Measurements from ENCODE around the gene ARHGEF39.

Gene ARHGEF39

GRCh38 chr9:35658968-35659220 lies 6.1 kb downstream of the ARHGEF39 start:
- H3K4me3 ChIP-seq (replicated peaks; ENCODE audit: low read depth, low read length): peak overlapping the region; percentile 52
- no peak for TF ChIP-seq CTCF (IDR thresholded peaks at IDR 0.05; ENCODE audit: low read depth, low read length, missing control alignments)
- no peak for DNase-seq (ENCODE audit: extremely low read depth, low read depth)

DNA sequence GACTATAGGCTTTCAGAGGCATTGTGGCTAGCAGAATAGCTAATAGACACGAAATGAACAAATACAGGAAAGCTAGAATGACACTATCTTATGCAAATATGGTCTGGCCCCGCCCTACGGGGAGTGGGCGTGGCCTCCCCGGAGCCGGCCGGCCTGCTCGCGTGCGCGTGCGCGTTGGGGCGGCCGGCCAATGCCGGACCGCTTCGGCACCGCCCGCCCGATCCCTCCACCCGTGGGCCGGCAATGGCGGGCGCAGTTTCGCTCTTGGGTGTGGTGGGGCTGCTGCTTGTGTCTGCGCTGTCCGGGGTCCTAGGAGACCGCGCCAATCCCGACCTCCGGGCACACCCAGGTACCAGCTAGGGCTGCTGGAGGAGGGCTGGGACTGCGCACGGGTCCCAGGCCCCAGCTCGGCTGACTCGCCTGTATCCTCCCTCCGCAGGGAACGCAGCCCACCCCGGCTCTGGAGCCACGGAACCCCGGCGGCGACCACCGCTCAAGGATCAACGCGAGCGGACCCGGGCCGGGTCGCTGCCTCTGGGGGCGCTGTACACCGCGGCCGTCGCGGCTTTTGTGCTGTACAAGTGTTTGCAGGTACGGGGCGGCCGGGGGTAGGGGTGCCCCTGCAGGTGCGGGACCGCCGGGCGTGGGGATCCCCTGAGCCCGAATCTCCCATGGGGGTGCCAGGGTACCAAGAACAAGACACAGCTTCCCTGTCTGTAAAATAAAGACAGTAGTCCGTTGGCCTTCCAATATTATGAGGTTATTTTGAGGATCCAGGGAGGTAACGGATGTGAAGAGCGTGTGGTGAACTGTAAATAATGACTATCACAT lies 6.6 kb downstream of the ARHGEF39 start, which contains the start of gene CCDC107:
TSS of gene CCDC107 (plus strand) at position 156 of the 831 bp plus-strand sequence. CDS start at position 244, 88 bp downstream.
- DNase-seq (ENCODE audit: extremely low read depth, low read depth): no peak
- TF ChIP-seq CTCF (IDR thresholded peaks at IDR 0.05; ENCODE audit: low read depth, low read length, missing control alignments): peak; percentile 48
- H3K4me3 ChIP-seq (replicated peaks; ENCODE audit: low read depth, low read length): peak within 1 kb of the TSS; percentile 52

DNA sequence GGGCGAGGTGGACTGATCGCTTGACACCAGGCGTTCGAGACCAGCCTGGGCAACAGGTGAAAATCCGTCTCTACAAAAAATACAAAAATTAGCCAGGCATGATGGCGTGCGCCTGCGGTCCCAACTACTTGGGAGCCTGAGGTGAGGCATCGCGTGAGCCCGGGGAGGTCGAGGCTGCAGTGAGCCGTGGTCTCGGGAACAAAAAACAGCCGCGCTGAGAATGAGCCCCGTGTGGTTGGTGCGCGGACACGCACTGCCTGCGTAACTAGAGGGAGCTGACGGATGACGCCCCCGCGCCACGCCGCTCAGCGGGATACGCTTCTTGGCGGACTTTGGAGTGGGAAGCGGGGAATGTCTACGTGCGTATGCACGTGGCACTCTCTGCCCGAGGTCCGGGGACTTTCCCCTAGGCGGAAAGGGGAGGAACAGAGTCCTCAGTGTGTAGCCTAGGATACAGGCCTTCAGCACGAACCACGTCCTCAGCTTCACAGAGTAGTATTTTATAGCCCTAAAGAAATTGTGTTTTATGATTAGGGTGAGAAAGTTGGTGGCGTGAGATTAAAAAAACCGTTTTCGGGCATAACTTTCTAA lies 7.4 kb downstream of the ARHGEF39 start, which contains the start of gene RMRP:
TSS of gene RMRP (minus strand) at position 474 of the 591 bp plus-strand sequence.
- TF ChIP-seq CTCF (IDR thresholded peaks at IDR 0.05; ENCODE audit: low read depth, low read length, missing control alignments): no peak

DNA sequence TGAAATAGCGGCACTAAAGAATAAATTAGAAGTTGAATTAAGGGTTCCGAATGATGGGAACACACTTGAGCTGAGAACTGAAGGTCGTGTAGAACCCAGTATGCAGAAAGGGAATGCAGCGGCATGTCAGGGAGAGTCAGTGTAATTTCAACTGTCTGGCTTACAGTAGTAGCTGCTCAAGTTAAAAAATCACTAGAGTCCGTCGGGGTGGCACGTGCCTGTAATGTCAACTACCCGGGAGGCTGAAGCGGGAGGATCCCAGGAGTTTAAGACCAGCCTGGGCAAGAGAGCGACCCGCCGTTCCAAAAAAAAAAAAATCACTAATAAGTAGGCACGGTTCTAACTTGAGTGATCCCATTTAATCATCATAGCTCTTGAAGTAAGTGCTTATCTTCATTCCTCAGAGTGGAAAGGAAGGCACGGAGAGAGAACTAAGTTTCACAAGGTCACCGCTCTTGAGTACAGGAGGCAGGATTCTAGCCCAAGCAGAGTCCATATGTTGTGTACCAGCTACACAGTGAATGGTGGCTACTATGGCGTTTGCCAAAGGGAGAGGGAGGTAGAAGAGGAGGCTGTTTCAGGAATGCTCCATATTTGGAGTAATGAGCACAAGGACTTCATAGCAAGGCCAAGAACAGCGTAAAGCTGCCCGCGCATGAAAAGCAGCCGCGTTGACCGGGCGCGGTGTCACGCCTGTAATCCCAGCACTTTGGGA lies 8.0 kb downstream of the ARHGEF39 start:
- DNase-seq (ENCODE audit: extremely low read depth, low read depth): no peak
- no peak for TF ChIP-seq CTCF (IDR thresholded peaks at IDR 0.05; ENCODE audit: low read depth, low read length, missing control alignments)
- H3K4me3 ChIP-seq (replicated peaks; ENCODE audit: low read depth, low read length): peak overlapping the region; percentile 34

More for the DNA sequence above, 7.4 kb downstream of the ARHGEF39 start, which contains the start of gene RMRP:
- peak; percentile 98 for DNase-seq (ENCODE audit: extremely low read depth, low read depth)
- peak within 1 kb of the TSS; percentile 52 for H3K4me3 ChIP-seq (replicated peaks; ENCODE audit: low read depth, low read length)

- H3K4me3 ChIP-seq (replicated peaks; ENCODE audit: low read depth, low read length): no peak overlapping the region
- no peak for DNase-seq (ENCODE audit: extremely low read depth, low read depth)
- TF ChIP-seq CTCF (IDR thresholded peaks at IDR 0.05; ENCODE audit: low read depth, low read length, missing control alignments): no peak
Observed at GRCh38 chr9:35656348-35656747, 8.6 kb downstream of the ARHGEF39 start.

DNA sequence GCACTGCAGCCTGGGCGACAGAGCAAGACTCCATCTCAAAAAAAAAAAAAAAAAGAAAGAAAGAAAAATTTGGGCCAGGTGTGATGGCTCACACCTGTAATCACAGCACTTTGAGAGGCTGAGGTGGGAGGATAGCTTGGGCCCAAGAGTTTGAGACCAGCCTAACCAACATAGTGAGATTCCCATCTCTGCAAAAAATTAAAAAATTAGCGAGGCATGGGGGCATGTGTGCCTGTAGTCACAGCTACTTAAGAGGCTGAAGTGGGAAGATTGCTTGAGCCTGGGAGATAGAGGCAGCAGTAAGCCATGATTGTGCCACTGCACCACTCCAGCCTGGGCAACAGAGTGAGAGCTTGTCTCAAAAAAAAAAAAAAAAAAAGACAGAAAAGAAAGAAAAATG lies 11.4 kb downstream of the ARHGEF39 start:
- DNase-seq (ENCODE audit: extremely low read depth, low read depth): no peak
- no peak overlapping the region for H3K4me3 ChIP-seq (replicated peaks; ENCODE audit: low read depth, low read length)
- TF ChIP-seq CTCF (IDR thresholded peaks at IDR 0.05; ENCODE audit: low read depth, low read length, missing control alignments): no peak
